NB4 (cell line): ENCODE data around the gene MSH3.

Experiments used
- DNase-seq: peaks from one replicate; pipeline ENCODE4 v3.0.0; 2010; ENCODE audit warnings: low read depth
- H3K4me3 ChIP-seq: one replicate; pipeline ENCODE4 v1.5.1; 2011; ENCODE audit warnings: mild to moderate bottlenecking, low read depth, low read length, moderate library complexity
- MYC ChIP-seq: IDR thresholded peaks from 2 replicates; pipeline ENCODE4 v1.6.1; 2011; ENCODE audit warnings: low read depth, low read length
- POLR2A ChIP-seq: IDR thresholded peaks from 2 replicates; pipeline ENCODE4 v1.6.1; 2011; ENCODE audit warnings: mild to moderate bottlenecking; ENCODE audit not compliant: insufficient read length; ENCODE audit errors: extremely low read depth
- TF ChIP-seq, protein P1 (sequence below): IDR thresholded peaks from 2 replicates; pipeline ENCODE4 v1.6.1; 2011; ENCODE audit warnings: low read depth, low read length
- TF ChIP-seq, protein P2 (sequence below): IDR thresholded peaks from one replicate; pipeline ENCODE4 v1.5.1; 2012; ENCODE audit warnings: low read depth, low read length

Gene MSH3

DNA sequence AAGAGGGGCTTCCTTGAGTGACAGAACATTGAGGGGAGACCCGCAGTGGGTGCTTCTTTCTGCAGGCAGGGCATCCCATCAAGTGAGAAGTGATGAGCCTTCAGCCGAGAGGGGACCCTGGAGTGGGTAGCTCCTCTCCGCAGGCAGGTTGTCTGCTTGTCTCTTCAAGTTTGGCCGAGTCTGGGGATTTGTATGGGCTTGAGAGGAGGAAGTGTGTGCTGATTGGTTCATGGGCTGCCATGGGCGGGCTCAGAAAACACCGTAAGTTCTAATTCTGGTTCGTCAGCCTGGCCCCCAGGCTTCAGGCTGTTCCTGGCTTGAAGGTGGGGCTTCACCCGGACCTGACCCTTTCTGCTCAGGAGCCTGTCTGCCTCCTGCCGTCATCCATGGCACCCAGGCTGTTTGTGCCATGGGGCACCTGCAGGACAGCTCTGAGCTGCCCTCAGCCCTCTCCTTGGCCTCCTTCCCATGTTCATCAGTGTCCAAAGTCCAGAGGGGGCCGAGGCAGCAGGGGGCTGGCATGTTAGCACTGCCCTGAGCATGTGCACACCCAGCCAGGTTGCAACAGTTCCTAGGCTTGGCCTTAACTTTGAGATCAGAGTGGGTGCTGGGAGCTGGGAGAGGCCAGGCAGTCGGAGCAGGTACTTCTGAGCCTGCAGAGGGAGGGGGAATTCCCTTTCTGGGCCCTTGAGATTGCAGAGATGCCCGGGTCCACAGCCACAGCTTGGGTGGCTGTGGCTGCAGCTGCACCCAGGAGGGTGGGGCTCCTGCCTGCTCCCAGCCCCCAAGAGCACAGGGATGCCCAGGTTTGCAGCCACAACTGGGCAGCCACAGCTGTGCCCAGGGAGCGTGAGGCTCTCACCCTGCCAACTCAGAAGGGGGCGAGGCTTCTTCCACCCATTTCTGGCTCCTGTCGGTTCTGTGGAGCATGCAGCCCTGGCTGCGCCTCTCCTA, 13.8 kb downstream of the MSH3 start:
- DNase-seq = no peak
- H3K4me3 ChIP-seq = no peak overlapping the region
- TF ChIP-seq MYC = no peak
- TF ChIP-seq, protein P1, sequence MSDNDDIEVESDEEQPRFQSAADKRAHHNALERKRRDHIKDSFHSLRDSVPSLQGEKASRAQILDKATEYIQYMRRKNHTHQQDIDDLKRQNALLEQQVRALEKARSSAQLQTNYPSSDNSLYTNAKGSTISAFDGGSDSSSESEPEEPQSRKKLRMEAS = no peak

- peak; percentile 70 for DNase-seq
- no peak for TF ChIP-seq POLR2A
- no peak for TF ChIP-seq MYC
- TF ChIP-seq, protein P2, sequence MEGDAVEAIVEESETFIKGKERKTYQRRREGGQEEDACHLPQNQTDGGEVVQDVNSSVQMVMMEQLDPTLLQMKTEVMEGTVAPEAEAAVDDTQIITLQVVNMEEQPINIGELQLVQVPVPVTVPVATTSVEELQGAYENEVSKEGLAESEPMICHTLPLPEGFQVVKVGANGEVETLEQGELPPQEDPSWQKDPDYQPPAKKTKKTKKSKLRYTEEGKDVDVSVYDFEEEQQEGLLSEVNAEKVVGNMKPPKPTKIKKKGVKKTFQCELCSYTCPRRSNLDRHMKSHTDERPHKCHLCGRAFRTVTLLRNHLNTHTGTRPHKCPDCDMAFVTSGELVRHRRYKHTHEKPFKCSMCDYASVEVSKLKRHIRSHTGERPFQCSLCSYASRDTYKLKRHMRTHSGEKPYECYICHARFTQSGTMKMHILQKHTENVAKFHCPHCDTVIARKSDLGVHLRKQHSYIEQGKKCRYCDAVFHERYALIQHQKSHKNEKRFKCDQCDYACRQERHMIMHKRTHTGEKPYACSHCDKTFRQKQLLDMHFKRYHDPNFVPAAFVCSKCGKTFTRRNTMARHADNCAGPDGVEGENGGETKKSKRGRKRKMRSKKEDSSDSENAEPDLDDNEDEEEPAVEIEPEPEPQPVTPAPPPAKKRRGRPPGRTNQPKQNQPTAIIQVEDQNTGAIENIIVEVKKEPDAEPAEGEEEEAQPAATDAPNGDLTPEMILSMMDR = peak; percentile 73
- H3K4me3 ChIP-seq = no peak overlapping the region
These were observed 17.8 kb downstream of the MSH3 start for GRCh38 chr5:80672140-80672736.

GRCh38 chr5:80676706-80677105, 22.3 kb downstream of the MSH3 start:
- no peak overlapping the region for H3K4me3 ChIP-seq
- DNase-seq = no peak
- TF ChIP-seq MYC = no peak
- TF ChIP-seq, protein P2 = no peak
- TF ChIP-seq, protein P1 = no peak
- no peak for TF ChIP-seq POLR2A

DNA sequence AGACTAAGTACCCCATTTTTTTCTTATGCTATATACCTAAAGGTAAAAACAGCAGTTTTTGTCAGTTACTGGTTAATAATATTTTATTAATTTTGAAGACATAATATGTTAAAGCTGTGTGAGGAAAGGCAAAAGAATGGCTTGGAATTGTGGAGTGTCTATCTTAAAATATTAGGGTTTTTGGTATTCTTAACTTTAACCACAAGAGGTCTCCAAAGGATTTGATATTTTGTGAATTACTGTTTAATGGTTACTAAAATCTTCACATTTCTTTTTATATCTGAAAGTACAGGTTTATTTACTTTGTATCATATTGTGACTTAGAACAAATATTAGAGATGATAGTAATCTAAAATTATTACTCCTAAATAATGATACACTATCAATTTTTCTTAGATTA, 32.3 kb downstream of the MSH3 start:
- no peak overlapping the region for H3K4me3 ChIP-seq
- no peak for TF ChIP-seq POLR2A
- TF ChIP-seq MYC = no peak
- TF ChIP-seq, protein P2 = no peak
- TF ChIP-seq, protein P1 = no peak
- DNase-seq = peak; percentile 7

GRCh38 chr5:80688648-80689420, 34.4 kb downstream of the MSH3 start:
- TF ChIP-seq MYC = no peak
- no peak overlapping the region for H3K4me3 ChIP-seq
- no peak for DNase-seq

DNA sequence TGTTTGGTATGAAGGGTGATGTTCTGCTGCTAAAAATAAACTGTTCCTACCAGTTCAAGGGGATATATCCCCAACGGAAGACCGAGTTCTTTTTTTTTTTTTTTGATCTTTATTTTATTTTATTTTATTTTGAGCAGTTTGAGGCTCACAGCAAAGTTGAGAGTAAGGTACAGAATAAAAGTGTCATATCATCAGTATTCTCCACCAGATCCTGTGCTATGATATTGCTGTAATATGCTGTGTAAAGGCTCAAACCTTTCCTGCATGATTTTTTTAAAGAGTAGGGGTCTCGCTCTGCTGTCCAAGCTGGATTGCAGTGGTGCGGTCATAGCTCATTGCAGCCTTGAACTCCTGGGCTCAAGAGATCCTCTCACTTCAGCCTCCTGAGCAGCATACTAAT, 35.2 kb downstream of the MSH3 start:
- no peak for DNase-seq
- no peak overlapping the region for H3K4me3 ChIP-seq
- TF ChIP-seq, protein P2 = no peak
- TF ChIP-seq POLR2A = no peak
- TF ChIP-seq MYC = no peak
- TF ChIP-seq, protein P1 = no peak
